ENCODE measurements around the gene RPA4.

RPA4 gene

GRCh38 chrX:96906741-96907140, 23.0 kb downstream of the RPA4 start:
- no peaks in the 10 kb centered on the region for H3K27me3 Mint-ChIP-seq
- no peak overlapping the region for H3K27ac Mint-ChIP-seq
- DNase-seq (no peak), ATAC-seq (replicated peaks) (no peak)
- no peaks in the 10 kb centered on the region for H3K36me3 Mint-ChIP-seq (ENCODE audit: insufficient read depth)
- no peaks in the 10 kb centered on the region for H3K9me3 Mint-ChIP-seq
- peaks cover 0 to 2% of the 10 kb centered on the region in 2 donors for H3K4me1 Mint-ChIP-seq (ENCODE audit: low read depth in 2 of 2)
- H3K4me3 Mint-ChIP-seq, result no peak overlapping the region

- Mint-ChIP-seq H3K9me3 (no peaks in the 10 kb centered on the region), H3K27ac (no peak overlapping the region), H3K4me1 (ENCODE audit: low read depth in 2 of 2) (peaks cover 0 to 3% of the 10 kb centered on the region in 2 donors), H3K36me3 (ENCODE audit: insufficient read depth) (no peaks in the 10 kb centered on the region), H3K4me3 (no peak overlapping the region), H3K27me3 (no peaks in the 10 kb centered on the region)
- no peak for DNase-seq
- no peak for ATAC-seq (replicated peaks)
Observed at GRCh38 chrX:96907516-96908272, 24.0 kb downstream of the RPA4 start.

DNA sequence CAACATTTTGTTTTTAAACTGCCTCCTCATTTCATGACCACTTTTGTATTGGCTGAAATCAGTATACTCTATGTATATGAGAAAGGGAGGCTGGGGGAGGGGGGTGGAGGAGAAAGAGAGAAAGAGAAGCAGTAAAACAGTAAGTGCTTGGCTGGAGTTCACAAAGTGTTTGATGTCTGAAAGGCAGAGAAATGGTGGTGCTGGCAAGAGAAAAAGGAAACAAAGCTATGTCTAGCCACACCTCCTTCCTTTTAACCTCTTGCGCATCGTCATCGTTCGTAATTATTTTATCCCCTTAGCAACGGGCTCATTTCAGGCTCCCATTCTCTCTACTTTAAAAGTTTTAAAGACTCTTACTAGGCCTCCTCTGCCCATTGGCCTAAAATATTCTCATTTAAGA, 25.6 kb downstream of the RPA4 start:
- DNase-seq, result no peak
- Mint-ChIP-seq H3K27ac (no peak overlapping the region), H3K36me3 (ENCODE audit: insufficient read depth) (no peaks in the 10 kb centered on the region), H3K4me3 (no peak overlapping the region), H3K27me3 (no peaks in the 10 kb centered on the region), H3K9me3 (no peaks in the 10 kb centered on the region), H3K4me1 (ENCODE audit: low read depth in 2 of 2) (peaks cover 0 to 3% of the 10 kb centered on the region in 2 donors)
- no peak for ATAC-seq (replicated peaks)

GRCh38 chrX:96918864-96919263, 35.2 kb downstream of the RPA4 start:
- Mint-ChIP-seq H3K27ac (no peak overlapping the region), H3K9me3 (no peaks in the 10 kb centered on the region), H3K27me3 (no peaks in the 10 kb centered on the region), H3K36me3 (ENCODE audit: insufficient read depth) (peaks cover 6% of the 10 kb centered on the region), H3K4me1 (ENCODE audit: low read depth in 2 of 2) (no peaks in the 10 kb centered on the region), H3K4me3 (no peak overlapping the region)
- no peak for DNase-seq
- no peak for ATAC-seq (replicated peaks)

DNA sequence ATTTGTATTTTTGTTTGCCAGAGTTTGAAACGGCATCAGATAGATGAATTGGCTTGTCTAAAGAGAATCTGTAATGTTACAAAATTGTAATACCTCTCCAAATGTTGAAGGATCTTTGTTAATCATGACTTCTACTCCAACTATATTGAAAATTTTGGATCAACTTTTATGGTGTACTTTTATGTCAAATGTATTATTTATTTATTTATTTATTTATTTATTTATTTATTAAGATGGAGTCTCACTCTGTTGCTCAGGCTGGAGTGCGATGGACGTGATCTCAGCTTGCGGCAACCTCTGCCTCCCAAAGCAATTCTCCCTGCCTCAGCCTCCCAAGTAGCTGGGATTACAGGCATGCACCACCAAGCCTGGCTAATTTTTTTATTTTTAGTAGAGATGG, 36.0 kb downstream of the RPA4 start:
- no peaks in the 10 kb centered on the region for H3K4me1 Mint-ChIP-seq (ENCODE audit: low read depth in 2 of 2)
- no peak overlapping the region for H3K4me3 Mint-ChIP-seq
- no peaks in the 10 kb centered on the region for H3K9me3 Mint-ChIP-seq
- no peaks in the 10 kb centered on the region for H3K27me3 Mint-ChIP-seq
- DNase-seq (no peak), ATAC-seq (replicated peaks) (no peak)
- H3K36me3 Mint-ChIP-seq (ENCODE audit: insufficient read depth), result peaks cover 6% of the 10 kb centered on the region
- H3K27ac Mint-ChIP-seq, result no peak overlapping the region

- Mint-ChIP-seq H3K27me3 (no peaks in the 10 kb centered on the region), H3K4me3 (no peak overlapping the region), H3K4me1 (ENCODE audit: low read depth in 2 of 2) (no peaks in the 10 kb centered on the region), H3K9me3 (no peaks in the 10 kb centered on the region), H3K36me3 (ENCODE audit: insufficient read depth) (peaks cover 6% of the 10 kb centered on the region), H3K27ac (no peak overlapping the region)
- DNase-seq (no peak), ATAC-seq (replicated peaks) (no peak)
Observed at GRCh38 chrX:96924581-96924980, 40.9 kb downstream of the RPA4 start.

GRCh38 chrX:96929036-96929435, 45.3 kb downstream of the RPA4 start:
- ATAC-seq (replicated peaks) (no peak), DNase-seq (no peak)
- H3K9me3 Mint-ChIP-seq, result no peaks in the 10 kb centered on the region

More at GRCh38 chrX:96929036-96929435, 45.3 kb downstream of the RPA4 start:
- Mint-ChIP-seq H3K27ac (no peak overlapping the region), H3K27me3 (no peaks in the 10 kb centered on the region), H3K4me1 (ENCODE audit: low read depth in 2 of 2) (no peaks in the 10 kb centered on the region), H3K36me3 (ENCODE audit: insufficient read depth) (no peaks in the 10 kb centered on the region), H3K4me3 (no peak overlapping the region)

Measured in effector memory CD8-positive, alpha-beta T cell (primary cell).